HCT116 (cell line): ENCODE results near the gene MTF2. TPM values are rescaled to one million over a fixed set of nuclear protein-coding genes. Genes with fewer than 3 reads are reported as not detected.

Experiments used
- ATAC-seq: fragments of 200-7000 bp; cut with Tn5 transposase; 2 replicates; pipeline ENCODE4 v1.9.1; 2020; ENCODE audit warnings: mild to moderate bottlenecking, moderate library complexity
- BruUV-seq: library from RNA; stranded (reverse); fragments of 400-500 nt; replicated peaks from 2 replicates; lab custom pipeline; 2021; lab: Mats Ljungman, UMichigan
- CTCF ChIA-PET: fragments of 300-600 bp; sonication (Branson Sonifier 250); formaldehyde crosslinking; loops from one replicate; lab custom pipeline; 2021; ENCODE audit warnings: antibody characterized with exemption; lab: Charles Lee
- POLR2A ChIA-PET: fragments of 300-600, 350-600 bp; sonication (Branson Sonifier 250); formaldehyde crosslinking; loops from one replicate; lab custom pipeline; 2021; ENCODE audit warnings: antibody characterized with exemption; lab: Charles Lee
- RAD21 ChIA-PET, 2 experiments: fragments of 300-600 bp; sonication (Branson Sonifier 250); formaldehyde crosslinking; loops; one replicate each; lab custom pipeline; 2023; ENCODE audit warnings: low total read pairs in 2 of 2; ENCODE audit not compliant: uncharacterized antibody in 2 of 2, unreplicated experiment in 2 of 2, low non-redundant PET in 1 of 2; lab: Charles Lee
- DNase-seq: peaks from one replicate; pipeline ENCODE4 v3.0.0-alpha.2; 2010; ENCODE audit warnings: low read depth, low spot score
- H2AFZ ChIP-seq: fragments of 200-600 bp; shearing (Covaris generic), sonication (generic); 2 replicates; pipeline ENCODE4 v1.6.1; 2017; ENCODE audit warnings: low read depth, mixed run types, mixed read lengths, antibody characterized with exemption, low read length; ENCODE audit not compliant: poor library complexity, severe bottlenecking
- H3K27ac ChIP-seq: 2 replicates; pipeline ENCODE4 v1.5.1; 2012; ENCODE audit warnings: low read depth, low read length
- H3K27me3 ChIP-seq: fragments of 200-600 bp; sonication (generic); 2 replicates; pipeline ENCODE4 v1.6.1; 2016; ENCODE audit warnings: mixed run types, low read length, mixed read lengths; ENCODE audit not compliant: insufficient read depth
- H3K36me3 ChIP-seq, 2 experiments: fragments of 200-500 bp in 1 of 2; fragments of 200-600 bp in 1 of 2; sonication (Bioruptor generic) in 1 of 2; sonication (generic) in 1 of 2; 2 replicates each; pipeline versions ENCODE4 v1.5.1 to v1.6.1; 2014 to 2016; ENCODE audit warnings: low read length in 2 of 2, inconsistent platforms in 1 of 2, mixed read lengths in 1 of 2, mixed run types in 1 of 2; ENCODE audit not compliant: insufficient read depth in 2 of 2, control insufficient read depth in 1 of 2
- H3K4me1 ChIP-seq, 2 experiments: fragments of 200-600 bp in 1 of 2; sonication (generic) in 1 of 2; 2 replicates each; pipeline versions ENCODE4 v1.5.1 to v1.6.1; 2012 to 2017; ENCODE audit warnings: low read length in 2 of 2, inconsistent platforms in 1 of 2, mild to moderate bottlenecking in 1 of 2, mixed read lengths in 1 of 2, mixed run types in 1 of 2, moderate library complexity in 1 of 2; ENCODE audit not compliant: insufficient read depth in 2 of 2, control insufficient read depth in 1 of 2
- H3K4me2 ChIP-seq: fragments of 200-600 bp; sonication (generic); 2 replicates; pipeline ENCODE4 v1.6.1; 2017; ENCODE audit warnings: mixed run types, low read length, mixed read lengths
- H3K4me3 ChIP-seq, 2 experiments: fragments of 200-600 bp in 1 of 2; sonication (generic) in 1 of 2; replicated peaks in 1 of 2; 2 replicates each; pipeline ENCODE4 v1.5.1; 2011 to 2016; ENCODE audit warnings: low read length in 2 of 2, control low read depth in 1 of 2, low read depth in 1 of 2, mild to moderate bottlenecking in 1 of 2, mixed read lengths in 1 of 2, mixed run types in 1 of 2
- H3K79me2 ChIP-seq: fragments of 200-600 bp; sonication (generic); 2 replicates; pipeline ENCODE4 v1.6.1; 2017; ENCODE audit warnings: mild to moderate bottlenecking, mixed run types, low read length, moderate library complexity, mixed read lengths; ENCODE audit not compliant: insufficient read depth
- H3K9ac ChIP-seq: fragments of 200-600 bp; sonication (generic); 2 replicates; pipeline ENCODE4 v1.6.1; 2016; ENCODE audit warnings: low read length, mixed read lengths
- H3K9me2 ChIP-seq: fragments of 200-600 bp; sonication (generic), shearing (Covaris generic); 2 replicates; pipeline ENCODE4 v1.6.1; 2017; ENCODE audit warnings: mixed run types, mild to moderate bottlenecking, moderate library complexity; ENCODE audit not compliant: insufficient read depth
- H3K9me3 ChIP-seq, 2 experiments: fragments of 200-500 bp in 1 of 2; fragments of 200-600 bp in 1 of 2; sonication (Bioruptor generic) in 1 of 2; sonication (generic) in 1 of 2; 2 replicates each; pipeline ENCODE4 v1.6.1; 2014 to 2017; ENCODE audit warnings: low read length in 2 of 2, mixed read lengths in 2 of 2, inconsistent platforms in 1 of 2, low read depth in 1 of 2, mild to moderate bottlenecking in 1 of 2, mixed run types in 1 of 2, moderate library complexity in 1 of 2; ENCODE audit not compliant: control insufficient read depth in 1 of 2, insufficient read depth in 1 of 2
- H4K20me1 ChIP-seq: fragments of 200-600 bp; sonication (generic), shearing (Covaris generic); 2 replicates; pipeline ENCODE4 v1.6.1; 2017; ENCODE audit warnings: mixed run types, mild to moderate bottlenecking, moderate library complexity; ENCODE audit not compliant: insufficient read depth
- CBX3 ChIP-seq: IDR thresholded peaks from 2 replicates; pipeline ENCODE4 v1.6.1; 2012; ENCODE audit warnings: low read depth
- CTCF ChIP-seq, 3 experiments: fragments of 200-600 bp in 1 of 3; sonication (generic) in 1 of 3; IDR thresholded peaks in 2 of 3; conservative IDR thresholded peaks in 1 of 3; 2 replicates each; pipeline ENCODE4 v1.5.1; 2012 to 2017; ENCODE audit warnings: low read depth in 2 of 3, low read length in 2 of 3, antibody characterized with exemption in 1 of 3, borderline replicate concordance in 1 of 3, control low read depth in 1 of 3, mild to moderate bottlenecking in 1 of 3, mixed read lengths in 1 of 3, mixed run types in 1 of 3, moderate library complexity in 1 of 3; ENCODE audit not compliant: insufficient read depth in 1 of 3
- EGR1 ChIP-seq: IDR thresholded peaks from 2 replicates; pipeline ENCODE4 v1.6.1; 2012; ENCODE audit warnings: low read depth
- ELF1 ChIP-seq: IDR thresholded peaks from 2 replicates; pipeline ENCODE4 v1.6.1; 2012; ENCODE audit warnings: low read depth, borderline replicate concordance
- EZH2 ChIP-seq: fragments of 200-600 bp; sonication (generic); IDR thresholded peaks from 2 replicates; pipeline ENCODE4 v1.6.1; 2017; ENCODE audit warnings: antibody characterized with exemption, mixed run types
- EZH2phosphoT487 ChIP-seq: fragments of 200-600 bp; IDR thresholded peaks from 2 replicates; pipeline ENCODE4 v1.6.1; 2018; ENCODE audit warnings: antibody characterized with exemption, borderline replicate concordance
- FOSL1 ChIP-seq: IDR thresholded peaks from 2 replicates; pipeline ENCODE4 v1.6.1; 2012; ENCODE audit warnings: low read depth
- JUND ChIP-seq: IDR thresholded peaks from 2 replicates; pipeline ENCODE4 v1.6.1; 2012
- POLR2AphosphoS5 ChIP-seq: IDR thresholded peaks from 2 replicates; pipeline ENCODE4 v1.6.1; 2011; ENCODE audit warnings: mild to moderate bottlenecking, low read depth, low read length, moderate library complexity
- REST ChIP-seq: IDR thresholded peaks from 2 replicates; pipeline ENCODE4 v1.6.1; 2012; ENCODE audit warnings: low read depth
- SRF ChIP-seq: IDR thresholded peaks from 2 replicates; pipeline ENCODE4 v1.6.1; 2012; ENCODE audit warnings: low read depth
- YY1 ChIP-seq: IDR thresholded peaks from 2 replicates; pipeline ENCODE4 v1.6.1; 2011; ENCODE audit warnings: low read length, low read depth, moderate library complexity, mild to moderate bottlenecking; ENCODE audit not compliant: insufficient replicate concordance; ENCODE audit errors: extremely low read depth
- ZBTB33 ChIP-seq: IDR thresholded peaks from 2 replicates; pipeline ENCODE4 v1.6.1; 2011; ENCODE audit warnings: mild to moderate bottlenecking, low read length, moderate library complexity; ENCODE audit not compliant: insufficient replicate concordance; ENCODE audit errors: extremely low read depth
- ZFX ChIP-seq: fragments of 450-650 bp; IDR thresholded peaks from 2 replicates; pipeline ENCODE4 v1.6.1; 2017
- ZNF274 ChIP-seq: fragments of 200-500 bp; sonication (Bioruptor generic); IDR thresholded peaks from 2 replicates; pipeline ENCODE4 v1.6.1; 2014; ENCODE audit warnings: mild to moderate bottlenecking, low read depth, low read length, inconsistent platforms
- intact Hi-C: fragments of 100-400 bp; cut with micrococcal nuclease; formaldehyde crosslinking; loops from 2 replicates; pipeline ENCODE4 v1.10.0; 2022
- total RNA-seq: library from RNA; stranded (reverse); gene quantifications from one replicate; pipeline ENCODE4 v1.2.1, GENCODE V29; 2021; ENCODE audit not compliant: unreplicated experiment
- TF ChIP-seq, protein P1 (sequence below): IDR thresholded peaks from 2 replicates; pipeline ENCODE4 v1.6.1; 2012

The MTF2 gene
- total RNA-seq, 1 experiment from 2014 or later, result 45.5 TPM

DNA sequence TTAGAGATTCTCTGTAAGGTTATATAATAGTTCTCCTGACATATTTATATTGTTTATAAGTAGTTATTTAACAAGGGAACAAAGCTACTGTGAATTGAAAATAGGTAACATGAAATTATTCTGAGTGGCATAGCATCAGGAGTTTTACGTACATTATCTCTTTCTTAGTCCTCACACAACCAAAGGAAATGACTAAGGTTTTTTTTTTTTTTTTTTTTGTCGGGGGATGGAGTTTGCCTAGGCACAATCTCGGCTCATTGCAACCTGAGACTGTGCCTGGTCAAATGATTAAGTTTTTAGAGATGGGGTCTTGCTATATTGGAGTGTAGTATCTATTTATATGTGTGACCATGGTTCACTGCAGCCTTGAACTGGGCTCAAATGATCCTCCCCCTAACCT lies 76.3 kb downstream of the MTF2 start:
- no peaks in the 10 kb centered on the region for H3K9me2 ChIP-seq
- ATAC-seq (no peak), DNase-seq (no peak)
- no peak overlapping the region for H3K4me3 ChIP-seq
- H3K27me3 ChIP-seq, result no peaks in the 10 kb centered on the region
- H3K4me1 ChIP-seq, result peaks cover 0 to 8% of the 10 kb centered on the region in 2 experiments; a peak in 2 of 4 replicates
- H3K4me2 ChIP-seq, result peak overlapping the region; percentile 7; the same call in 1 of the 2 replicates
- no peak overlapping the region for H3K27ac ChIP-seq
- BruUV-seq, result no TSS peak
- peaks cover 7% of the 10 kb centered on the region for H3K79me2 ChIP-seq
- intact Hi-C loops, result no loop called here
- ChIA-PET RAD21 (no interaction called here), CTCF (no interaction called here), POLR2A (no interaction called here)
- H3K9me3 ChIP-seq, result no peaks in the 10 kb centered on the region
- H3K9ac ChIP-seq, result no peak overlapping the region
- no peak for TF ChIP-seq EZH2
- no peak for TF ChIP-seq EZH2phosphoT487
- TF ChIP-seq ZBTB33, result no peak
- TF ChIP-seq, protein P1, sequence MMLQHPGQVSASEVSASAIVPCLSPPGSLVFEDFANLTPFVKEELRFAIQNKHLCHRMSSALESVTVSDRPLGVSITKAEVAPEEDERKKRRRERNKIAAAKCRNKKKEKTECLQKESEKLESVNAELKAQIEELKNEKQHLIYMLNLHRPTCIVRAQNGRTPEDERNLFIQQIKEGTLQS, result no peak
- TF ChIP-seq ZNF274, result no peak
- TF ChIP-seq ELF1, result no peak
- TF ChIP-seq EGR1, result no peak
- TF ChIP-seq JUND, result no peak
- no peak for TF ChIP-seq POLR2AphosphoS5
- TF ChIP-seq ZFX, result no peak
- no peak for TF ChIP-seq FOSL1
- TF ChIP-seq YY1, result no peak
- no peak for TF ChIP-seq SRF
- TF ChIP-seq CTCF (IDR thresholded peaks at IDR 0.05 in 2 of 3, conservative IDR thresholded peaks at IDR 0.05 in 1 of 3; ENCODE audit: borderline replicate concordance in 1 of 3, insufficient read depth in 1 of 3, low read depth in 2 of 3, low read length in 2 of 3), result no peak
- no peak for TF ChIP-seq CBX3
- TF ChIP-seq REST, result no peak
- no peak overlapping the region for H2AFZ ChIP-seq
- H4K20me1 ChIP-seq, result no peaks in the 10 kb centered on the region
- H3K36me3 ChIP-seq, result peaks cover 10 to 19% of the 10 kb centered on the region in 2 experiments; a peak in 3 of 4 replicates
